Mesenchymal stem cell (in vitro differentiated cells and primary cell): Measurements from ENCODE around the gene POMC.

Experiments
- DNase-seq: peaks from one replicate; pipeline ENCODE4 v3.0.0-alpha.2; 2013
- H2AFZ ChIP-seq: one replicate; pipeline ENCODE4 v1.6.1; 2013; ENCODE audit warnings: low read depth, mild to moderate bottlenecking, control low read depth, inconsistent platforms, low read length, moderate library complexity
- H2AK5ac ChIP-seq: 2 replicates; pipeline ENCODE4 v1.6.1; 2013; ENCODE audit warnings: low read length, moderate library complexity, mild to moderate bottlenecking, inconsistent platforms; ENCODE audit not compliant: severe bottlenecking
- H2BK120ac ChIP-seq: one replicate; pipeline ENCODE4 v1.6.1; 2013; ENCODE audit warnings: low read depth, mild to moderate bottlenecking, inconsistent platforms, low read length, moderate library complexity
- H2BK12ac ChIP-seq, 2 experiments: one replicate each; pipeline ENCODE4 v1.6.1; 2013; ENCODE audit warnings: inconsistent platforms in 2 of 2, low read length in 2 of 2, mild to moderate bottlenecking in 2 of 2, moderate library complexity in 2 of 2, control low read depth in 1 of 2
- H2BK15ac ChIP-seq: one replicate; pipeline ENCODE4 v1.6.1; 2013; ENCODE audit warnings: mild to moderate bottlenecking, low read depth, inconsistent platforms; ENCODE audit not compliant: poor library complexity, severe bottlenecking
- H2BK5ac ChIP-seq: 2 replicates; pipeline ENCODE4 v1.6.1; 2013; ENCODE audit warnings: low read depth, mild to moderate bottlenecking, low read length, control low read depth, inconsistent platforms; ENCODE audit not compliant: poor library complexity, severe bottlenecking
- H3K14ac ChIP-seq, 2 experiments: one replicate each; pipeline ENCODE4 v1.6.1; 2013; ENCODE audit warnings: inconsistent platforms in 2 of 2, low read length in 2 of 2, control low read depth in 1 of 2, mild to moderate bottlenecking in 1 of 2, moderate library complexity in 1 of 2
- H3K18ac ChIP-seq, 2 experiments: one replicate each; pipeline ENCODE4 v1.6.1; 2013; ENCODE audit warnings: inconsistent platforms in 2 of 2, low read length in 2 of 2, control low read depth in 1 of 2, low read depth in 1 of 2, mild to moderate bottlenecking in 1 of 2
- H3K23ac ChIP-seq, 2 experiments: one replicate each; pipeline ENCODE4 v1.6.1; 2013; ENCODE audit warnings: inconsistent platforms in 2 of 2, low read length in 2 of 2, mild to moderate bottlenecking in 2 of 2, moderate library complexity in 2 of 2, control low read depth in 1 of 2
- H3K27ac ChIP-seq: 2 replicates; pipeline ENCODE4 v1.5.1; 2013; ENCODE audit warnings: mild to moderate bottlenecking, moderate library complexity, low read length, control low read depth, inconsistent platforms; ENCODE audit not compliant: poor library complexity, severe bottlenecking
- H3K27me3 ChIP-seq, 2 experiments: 2 replicates each; pipeline versions ENCODE4 v1.6.1 to v1.7.0; 2013; ENCODE audit warnings: low read length in 2 of 2, mild to moderate bottlenecking in 2 of 2, moderate library complexity in 2 of 2, control low read depth in 1 of 2, inconsistent platforms in 1 of 2; ENCODE audit not compliant: control insufficient read depth in 1 of 2, insufficient read depth in 1 of 2
- H3K36me3 ChIP-seq, 2 experiments: 2 replicates each; pipeline versions ENCODE4 v1.6.1 to v1.7.0; 2013; ENCODE audit warnings: low read length in 2 of 2, control low read depth in 1 of 2, inconsistent platforms in 1 of 2, low read depth in 1 of 2, mild to moderate bottlenecking in 1 of 2; ENCODE audit not compliant: insufficient read depth in 2 of 2, control insufficient read depth in 1 of 2
- H3K4ac ChIP-seq, 2 experiments: one replicate each; pipeline ENCODE4 v1.6.1; 2013; ENCODE audit warnings: inconsistent platforms in 2 of 2, low read length in 2 of 2, mild to moderate bottlenecking in 2 of 2, moderate library complexity in 2 of 2, control low read depth in 1 of 2, low read depth in 1 of 2
- H3K4me1 ChIP-seq: 2 replicates; pipeline ENCODE4 v1.6.1; 2013; ENCODE audit warnings: low read depth, low read length, control low read depth; ENCODE audit not compliant: control insufficient read depth, insufficient read depth
- H3K4me2 ChIP-seq: 2 replicates; pipeline ENCODE4 v1.6.1; 2013; ENCODE audit warnings: low read length, mild to moderate bottlenecking, inconsistent platforms; ENCODE audit not compliant: poor library complexity, severe bottlenecking
- H3K4me3 ChIP-seq, 2 experiments: 2 replicates each; pipeline versions ENCODE4 v1.5.1 to v1.7.0; 2013; ENCODE audit warnings: low read length in 2 of 2, mild to moderate bottlenecking in 2 of 2, control low read depth in 1 of 2, low read depth in 1 of 2; ENCODE audit not compliant: insufficient read depth in 1 of 2
- H3K79me1 ChIP-seq: replicated peaks from 2 replicates; pipeline ENCODE4 v1.6.1; 2013; ENCODE audit warnings: mild to moderate bottlenecking, control low read depth, low read length, inconsistent platforms; ENCODE audit not compliant: poor library complexity, severe bottlenecking
- H3K9ac ChIP-seq: 2 replicates; pipeline ENCODE4 v1.7.0; 2013; ENCODE audit warnings: mild to moderate bottlenecking, low read length, moderate library complexity
- H3K9me3 ChIP-seq: 2 replicates; pipeline ENCODE4 v1.7.0; 2013; ENCODE audit warnings: mild to moderate bottlenecking, low read length; ENCODE audit not compliant: control insufficient read depth
- H4K8ac ChIP-seq: one replicate; pipeline ENCODE4 v1.6.1; 2013; ENCODE audit warnings: inconsistent platforms, mild to moderate bottlenecking, low read length, moderate library complexity
- H4K91ac ChIP-seq: one replicate; pipeline ENCODE4 v1.6.1; 2013; ENCODE audit warnings: mild to moderate bottlenecking, low read length, inconsistent platforms
- WGBS: methylation state at CpG from one replicate; pipeline ENCODE4 v1.1.7; 2013; ENCODE audit warnings: mixed read lengths; 5-methylcytosine and 5-hydroxymethylcytosine counted together

POMC gene

DNA sequence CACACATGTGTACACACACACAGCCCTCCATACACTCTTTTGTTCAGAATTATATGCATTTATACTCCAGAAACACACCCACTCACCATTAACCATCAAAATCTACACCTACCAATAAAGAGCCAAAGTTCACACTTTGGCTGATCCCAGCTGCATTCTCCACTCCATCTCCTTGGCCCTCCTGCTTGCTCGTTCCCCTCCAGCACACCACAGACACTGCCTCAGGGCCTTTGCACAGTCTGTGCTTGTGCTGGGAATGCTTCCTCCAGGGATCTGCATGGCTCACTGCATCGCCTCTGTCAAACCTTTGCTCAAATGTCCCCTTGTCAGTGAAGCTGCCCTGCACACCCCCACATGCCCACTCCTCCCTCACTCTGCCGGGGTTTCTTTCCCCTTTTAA is 46.0 kb downstream of the POMC start:
- H3K14ac ChIP-seq: no peak overlapping the region
- H4K8ac ChIP-seq: no peak overlapping the region
- H3K27me3 ChIP-seq: no peaks in the 10 kb centered on the region
- no peak overlapping the region for H4K91ac ChIP-seq
- no peak overlapping the region for H3K23ac ChIP-seq
- WGBS: 85% methylated on average over 3 of the region's 3 CpGs
- H3K4me3 ChIP-seq: no peak overlapping the region
- H3K4me1 ChIP-seq: no peaks in the 10 kb centered on the region
- no peak overlapping the region for H2AFZ ChIP-seq
- no peaks in the 10 kb centered on the region for H3K9me3 ChIP-seq
- H3K9ac ChIP-seq: no peak overlapping the region
- H2BK5ac ChIP-seq: no peak overlapping the region
- H3K79me1 ChIP-seq: no peaks in the 10 kb centered on the region
- DNase-seq: no peak
- H2AK5ac ChIP-seq: no peak overlapping the region
- no peak overlapping the region for H3K27ac ChIP-seq
- no peak overlapping the region for H2BK120ac ChIP-seq
- H3K36me3 ChIP-seq: no peaks in the 10 kb centered on the region
- no peak overlapping the region for H3K4ac ChIP-seq
- no peak overlapping the region for H3K18ac ChIP-seq
- no peak overlapping the region for H2BK12ac ChIP-seq
- H2BK15ac ChIP-seq: no peak overlapping the region
- H3K4me2 ChIP-seq: no peak overlapping the region

- H2BK15ac ChIP-seq: no peak overlapping the region
- no peak overlapping the region for H3K23ac ChIP-seq
- 95% methylated on average over 10 of the region's 11 CpGs for WGBS
- H3K9ac ChIP-seq: no peak overlapping the region
- no peak overlapping the region for H3K4ac ChIP-seq
- H4K8ac ChIP-seq: no peak overlapping the region
- no peak overlapping the region for H2AK5ac ChIP-seq
- no peak overlapping the region for H4K91ac ChIP-seq
- no peak overlapping the region for H3K4me2 ChIP-seq
- H3K4me1 ChIP-seq: no peaks in the 10 kb centered on the region
- H3K14ac ChIP-seq: no peak overlapping the region
- H3K27ac ChIP-seq: no peak overlapping the region
- H3K4me3 ChIP-seq: no peak overlapping the region
- H2BK5ac ChIP-seq: no peak overlapping the region
- H2AFZ ChIP-seq: no peak overlapping the region
- H3K18ac ChIP-seq: no peak overlapping the region
- H2BK120ac ChIP-seq: no peak overlapping the region
- H2BK12ac ChIP-seq: no peak overlapping the region
- H3K27me3 ChIP-seq: peaks cover 0 to 6% of the 10 kb centered on the region in 2 experiments
- no peak for DNase-seq
- H3K79me1 ChIP-seq: no peaks in the 10 kb centered on the region
- H3K36me3 ChIP-seq: no peaks in the 10 kb centered on the region
- H3K9me3 ChIP-seq: no peaks in the 10 kb centered on the region
Measured at GRCh38 chr2:25119263-25119662, 49.1 kb downstream of the POMC start.

GRCh38 chr2:25116956-25117355 is 51.4 kb downstream of the POMC start:
- peaks cover 0 to 12% of the 10 kb centered on the region in 2 experiments for H3K27me3 ChIP-seq
- H2BK15ac ChIP-seq: no peak overlapping the region
- no peak overlapping the region for H3K18ac ChIP-seq
- H3K4me3 ChIP-seq: no peak overlapping the region
- no peak overlapping the region for H3K4me2 ChIP-seq
- H3K36me3 ChIP-seq: no peaks in the 10 kb centered on the region
- no peak overlapping the region for H2BK12ac ChIP-seq
- H2BK120ac ChIP-seq: no peak overlapping the region
- no peak overlapping the region for H4K8ac ChIP-seq
- H2BK5ac ChIP-seq: no peak overlapping the region
- H3K4ac ChIP-seq: no peak overlapping the region
- no peak overlapping the region for H2AK5ac ChIP-seq
- no peak overlapping the region for H3K9ac ChIP-seq
- no peak for DNase-seq
- no peak overlapping the region for H3K23ac ChIP-seq
- no peak overlapping the region for H3K27ac ChIP-seq
- no peak overlapping the region for H2AFZ ChIP-seq
- no peaks in the 10 kb centered on the region for H3K4me1 ChIP-seq
- H3K14ac ChIP-seq: no peak overlapping the region
- no peak overlapping the region for H4K91ac ChIP-seq
- no peaks in the 10 kb centered on the region for H3K79me1 ChIP-seq
- no peaks in the 10 kb centered on the region for H3K9me3 ChIP-seq
- 89% methylated on average over 13 of the region's 13 CpGs for WGBS

GRCh38 chr2:25115902-25116301 is 52.5 kb downstream of the POMC start:
- Histone ChIP-seq H3K18ac (no peak overlapping the region), H3K4me1 (no peaks in the 10 kb centered on the region), H2AFZ (no peak overlapping the region), H4K91ac (no peak overlapping the region), H3K4me3 (no peak overlapping the region), H3K4ac (no peak overlapping the region), H3K27ac (no peak overlapping the region), H2BK5ac (no peak overlapping the region), H2AK5ac (no peak overlapping the region), H2BK15ac (no peak overlapping the region), H3K79me1 (no peaks in the 10 kb centered on the region), H3K14ac (no peak overlapping the region), H3K9ac (no peak overlapping the region), H3K23ac (no peak overlapping the region), H2BK120ac (no peak overlapping the region), H3K27me3 (peaks cover 3 to 17% of the 10 kb centered on the region in 2 experiments), H3K9me3 (no peaks in the 10 kb centered on the region), H3K36me3 (no peaks in the 10 kb centered on the region), H3K4me2 (no peak overlapping the region), H4K8ac (no peak overlapping the region), H2BK12ac (no peak overlapping the region)
- 79% methylated on average over 3 of the region's 4 CpGs for WGBS
- DNase-seq: peak; percentile 62
